HL-60/S4 (cell line): ENCODE results near the gene RSPH6A.

Experiments
- in situ Hi-C: fragments of 300-500 bp; cut with MboI; formaldehyde crosslinking; loops from 2 replicates; pipeline ENCODE4 v1.14.3; 2022; ENCODE audit warnings: low sequenced_read_pairs

RSPH6A gene

DNA sequence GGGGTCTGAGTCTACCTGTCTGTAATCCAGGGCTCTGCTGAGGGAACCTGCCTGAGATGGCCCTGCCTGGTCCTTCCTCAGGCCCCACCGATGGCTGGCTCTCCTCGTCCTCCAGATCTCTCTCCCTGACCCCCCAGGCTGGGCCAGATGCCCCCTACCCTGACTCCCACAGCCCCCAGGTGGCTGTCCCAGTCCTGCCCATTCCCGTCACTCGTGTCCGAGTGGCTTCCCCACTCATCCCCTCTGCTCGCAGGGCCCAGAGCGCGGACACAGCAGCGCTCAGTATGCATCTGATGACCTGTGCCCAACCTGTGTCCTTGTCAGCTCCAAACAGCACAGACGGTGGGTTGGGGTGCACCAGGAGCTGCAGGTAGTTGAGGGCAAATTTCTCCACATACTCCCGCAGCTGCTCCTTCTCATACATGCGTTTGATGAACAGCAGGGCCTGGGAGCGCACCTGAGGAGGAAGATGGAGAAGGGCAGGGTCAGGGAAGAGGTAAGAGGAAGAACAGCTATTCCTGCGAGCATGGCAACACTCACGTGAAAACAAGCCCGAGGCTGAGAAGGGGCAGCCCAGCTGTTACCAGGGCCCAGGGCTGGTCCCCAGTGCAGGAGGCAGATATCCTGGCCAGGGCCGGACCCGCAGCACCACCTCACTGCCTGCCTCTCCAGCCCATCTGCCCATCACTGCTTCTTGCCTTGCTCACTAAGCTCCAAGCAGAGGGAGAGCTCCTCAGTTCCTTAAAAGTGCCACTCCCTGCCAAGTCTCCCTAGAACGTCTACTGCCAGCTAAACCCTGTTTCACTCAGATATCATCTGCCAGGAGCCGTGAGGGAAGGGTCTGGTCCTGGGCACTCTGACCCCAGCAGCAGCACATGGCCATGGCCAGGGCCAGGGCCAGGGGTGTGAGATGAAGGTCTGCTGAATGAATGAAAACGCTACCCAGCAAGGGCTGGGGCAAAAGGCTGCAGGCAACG is 11.1 kb upstream of the RSPH6A start:
- in situ Hi-C loops: no loop called here

DNA sequence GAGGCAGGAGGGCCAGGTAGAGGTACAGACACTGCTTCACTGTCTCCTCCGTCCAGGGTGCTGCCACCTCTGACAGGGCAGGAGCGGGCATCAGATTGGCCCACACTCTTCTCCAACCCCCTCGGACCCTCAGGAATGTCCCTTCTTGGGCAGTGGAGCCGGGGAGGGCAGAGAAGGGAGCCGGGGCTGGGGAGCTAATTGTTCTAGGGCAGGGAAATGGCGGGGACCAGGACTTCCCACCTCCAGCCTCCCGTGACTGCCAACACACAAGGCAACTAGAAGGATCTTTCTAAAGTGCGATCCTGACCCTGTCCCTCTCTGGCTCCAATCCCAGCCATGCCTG is 10.1 kb upstream of the RSPH6A start:
- in situ Hi-C loops: no loop called here

DNA sequence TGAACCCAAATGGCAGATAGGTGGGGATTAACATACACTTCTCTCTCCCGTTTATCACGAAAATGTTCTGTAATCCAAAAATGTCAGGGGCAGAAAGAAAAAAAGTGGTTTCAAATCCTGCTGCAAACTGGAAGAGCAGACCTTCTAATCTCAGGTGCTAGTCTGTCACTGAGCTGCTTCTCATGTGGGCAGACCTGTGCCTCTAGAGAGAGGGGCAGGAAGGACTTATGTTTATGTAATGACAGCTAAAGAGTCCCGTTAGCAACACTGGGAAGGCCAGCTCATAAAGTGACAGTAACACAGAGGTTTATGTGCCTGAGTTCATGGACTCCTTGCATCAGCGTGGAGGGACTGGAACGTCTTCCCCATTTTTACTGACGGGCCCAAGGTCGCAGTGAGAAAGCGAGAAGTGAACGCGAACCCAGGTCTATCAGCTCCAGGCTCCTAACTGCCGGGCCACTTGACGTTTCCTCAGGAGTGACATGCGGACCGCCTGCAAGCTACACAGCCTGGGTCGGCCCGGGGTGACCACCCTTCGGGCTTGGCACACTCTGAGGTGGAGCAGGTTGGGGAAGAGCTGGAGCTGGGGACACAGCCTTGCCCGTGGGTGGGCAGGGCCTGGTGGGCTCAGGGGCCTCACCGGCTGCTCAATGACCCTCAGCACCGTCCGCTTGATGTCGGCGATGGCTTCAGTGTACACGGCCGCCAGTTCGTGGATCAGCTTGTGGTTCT is 9.6 kb upstream of the RSPH6A start:
- in situ Hi-C loops: no loop called here

DNA sequence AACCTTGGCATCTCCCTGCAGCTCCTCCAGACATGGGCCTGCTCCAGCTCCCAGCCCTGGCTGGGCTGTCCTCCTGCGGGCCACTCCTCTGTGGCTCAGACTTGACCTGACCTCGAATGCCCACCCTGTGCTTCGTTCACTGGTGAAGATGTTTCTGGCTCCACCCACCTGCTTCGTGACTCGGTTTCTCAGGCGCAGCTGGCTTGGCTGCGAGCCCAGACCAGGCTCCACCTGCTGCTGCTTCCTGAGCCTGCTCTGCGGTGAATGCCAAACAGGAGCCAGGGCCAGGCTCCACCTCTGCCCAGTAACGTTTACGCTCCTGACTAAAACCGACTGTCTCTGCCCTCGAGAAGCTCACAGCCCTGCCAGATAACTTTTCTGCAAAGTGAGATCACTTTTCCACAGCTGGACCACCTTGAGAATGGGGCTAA is 8.9 kb upstream of the RSPH6A start:
- in situ Hi-C loops: no loop called here

DNA sequence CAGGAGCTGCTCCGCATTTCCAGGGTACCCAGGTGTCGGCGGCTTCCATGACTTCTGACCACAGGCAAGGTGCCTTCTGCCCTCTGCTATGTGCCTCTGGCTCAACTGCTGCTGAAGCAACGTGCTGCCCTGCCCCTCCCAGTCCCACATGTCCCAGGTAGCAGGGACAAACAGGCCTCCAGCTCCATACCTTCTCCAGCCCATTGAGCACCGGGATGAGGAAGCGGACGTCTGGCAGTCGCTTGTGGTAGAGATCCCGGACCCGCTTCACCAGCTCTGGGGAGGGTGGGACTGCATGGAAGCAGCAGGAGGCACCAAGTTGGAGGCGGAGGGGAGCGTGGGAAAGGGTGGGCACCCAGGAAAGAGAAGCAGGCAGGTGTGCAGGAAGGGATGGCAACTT is 8.1 kb upstream of the RSPH6A start:
- in situ Hi-C loops: no loop called here

DNA sequence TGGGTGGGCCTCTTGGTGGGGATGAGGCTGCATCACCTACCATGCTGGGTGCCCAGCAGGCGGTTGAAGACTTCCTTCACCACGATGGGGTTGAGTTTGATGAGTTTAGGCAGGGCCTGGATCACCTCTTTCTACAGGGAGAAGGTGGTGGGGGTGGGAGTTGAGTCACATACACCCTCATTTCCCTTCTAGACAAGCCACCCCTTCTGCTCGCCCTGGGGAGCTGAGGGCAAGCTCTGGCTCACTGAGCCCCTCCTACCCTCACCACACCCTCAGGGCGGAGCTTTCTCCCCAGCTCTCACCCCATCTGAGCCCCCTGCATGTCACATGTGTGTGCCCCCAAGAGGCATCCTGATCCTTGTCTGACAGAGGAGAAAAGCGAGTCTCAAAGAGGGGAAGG is 7.6 kb upstream of the RSPH6A start:
- in situ Hi-C loops: no loop called here

DNA sequence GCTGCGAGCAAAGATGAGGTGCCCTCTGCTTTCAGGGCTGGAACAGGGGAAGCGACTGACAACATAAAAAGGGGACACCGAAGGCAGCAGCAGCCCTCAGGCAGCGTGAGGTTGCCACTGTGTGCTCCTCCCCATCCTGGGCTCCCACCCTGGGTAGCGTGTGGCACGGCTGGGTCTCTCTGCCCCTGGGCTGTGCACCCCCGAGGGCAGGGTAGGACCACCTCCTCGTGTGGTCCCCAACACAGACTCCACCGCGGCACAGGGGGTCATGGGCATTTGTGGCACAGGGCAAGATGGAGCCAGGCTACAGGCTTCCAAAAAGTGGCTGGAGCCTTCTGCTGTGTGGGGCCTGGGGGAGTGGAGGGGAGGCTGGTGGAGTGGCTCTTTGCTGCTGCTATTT is 6.5 kb upstream of the RSPH6A start:
- in situ Hi-C loops: no loop called here

DNA sequence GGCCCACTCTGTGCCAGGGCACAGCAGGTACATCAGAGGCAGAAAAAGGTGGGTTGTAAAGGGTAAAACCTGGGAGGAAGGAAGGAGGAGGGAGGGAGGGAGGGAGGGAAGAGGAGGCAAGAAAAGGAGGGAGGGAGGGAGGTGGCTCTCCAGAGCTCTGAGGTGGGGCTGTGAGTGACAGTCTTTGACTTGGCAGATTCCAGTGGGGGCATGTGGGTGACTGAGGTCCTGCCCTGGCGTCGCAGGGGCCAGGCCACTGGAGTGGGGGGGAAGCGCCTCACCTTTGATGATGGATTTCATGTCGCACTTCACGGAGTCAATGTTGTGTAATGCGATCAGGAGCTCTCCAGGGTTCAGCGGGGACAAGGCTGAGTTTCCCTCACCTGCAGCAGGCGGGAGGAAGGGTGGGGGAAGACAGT is 6.0 kb upstream of the RSPH6A start:
- in situ Hi-C loops: no loop called here

DNA sequence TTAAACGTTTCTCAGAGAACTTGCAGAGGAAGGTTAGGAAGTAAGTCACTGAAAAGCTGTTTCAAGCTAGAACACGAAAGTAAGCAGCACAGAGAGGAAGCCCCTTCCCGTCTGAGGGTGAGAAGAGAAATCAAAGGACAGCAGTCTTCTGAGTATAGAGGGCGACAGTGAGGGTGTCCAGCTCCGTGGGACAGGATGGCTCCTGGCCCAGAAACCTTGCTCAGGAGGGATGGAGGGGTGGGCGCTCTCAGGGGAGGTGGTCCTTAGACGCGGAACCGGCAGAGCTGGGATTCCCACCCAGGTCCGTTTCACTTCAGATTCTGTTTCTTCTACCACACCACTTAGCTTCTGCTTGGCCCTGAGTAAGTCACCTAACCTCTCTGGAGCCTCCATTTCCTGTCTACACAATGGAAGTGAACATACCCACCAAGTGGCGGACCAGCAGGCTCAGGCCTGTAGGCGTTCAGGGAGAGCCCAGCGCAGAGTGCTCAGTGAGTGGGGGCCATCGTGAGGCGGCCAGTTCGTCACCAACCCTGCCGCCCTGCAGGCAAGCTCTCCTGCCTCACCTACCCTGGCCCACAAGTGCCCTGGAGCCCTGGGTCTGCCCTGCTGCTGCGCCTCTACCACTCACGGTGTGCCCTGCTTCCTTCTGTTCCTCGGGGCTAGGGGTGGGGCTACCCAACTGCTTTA is 5.5 kb upstream of the RSPH6A start:
- in situ Hi-C loops: no loop called here

DNA sequence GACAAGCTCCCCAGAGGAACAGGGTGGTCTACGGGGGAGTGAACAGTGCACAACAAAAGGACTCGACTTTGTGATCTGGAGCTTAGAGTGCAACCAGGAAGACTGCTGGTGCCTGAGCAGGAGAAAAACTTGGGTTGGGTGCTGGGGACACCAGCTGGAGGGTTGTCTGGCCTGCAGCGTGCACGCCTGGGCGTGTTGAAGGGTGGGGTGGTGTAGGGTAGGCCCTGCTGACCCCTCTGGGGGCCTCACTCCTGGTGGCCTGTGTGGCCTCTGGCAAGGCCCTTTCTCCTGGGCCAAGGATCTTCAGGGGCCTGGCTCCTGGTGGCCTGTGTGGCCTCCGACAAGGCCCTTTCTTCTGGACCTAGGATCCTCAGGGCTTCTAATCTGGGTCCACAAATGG is 4.7 kb upstream of the RSPH6A start:
- in situ Hi-C loops: no loop called here

DNA sequence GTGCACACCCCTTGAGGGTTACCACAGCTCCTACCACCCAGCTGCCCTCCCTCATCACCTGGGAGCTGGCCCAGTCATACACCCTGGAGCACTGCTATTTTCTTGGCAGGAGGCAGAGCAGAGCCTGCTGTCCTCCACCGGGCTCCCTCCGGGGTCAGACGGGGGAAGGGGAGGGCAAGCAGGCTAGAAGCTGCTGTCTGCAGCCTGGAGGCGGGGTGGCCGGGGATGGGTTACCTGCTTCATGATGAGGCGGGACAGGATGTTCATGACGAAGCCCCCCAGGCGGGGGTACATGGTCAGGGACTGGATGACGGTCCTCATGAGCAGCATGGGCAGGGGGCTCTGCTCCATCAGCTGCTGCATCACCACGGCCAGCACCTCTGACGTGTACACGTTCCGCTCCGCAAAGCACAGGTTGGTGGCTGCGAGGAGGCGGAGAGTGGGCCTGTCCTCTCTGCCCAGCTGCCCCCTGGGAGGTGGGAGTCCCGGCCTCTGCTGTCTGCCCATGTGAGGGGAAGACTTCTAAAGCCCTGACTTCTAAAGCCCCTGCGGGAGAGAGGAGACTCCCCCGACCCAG is 2.7 kb upstream of the RSPH6A start:
- in situ Hi-C loops: no loop called here

DNA sequence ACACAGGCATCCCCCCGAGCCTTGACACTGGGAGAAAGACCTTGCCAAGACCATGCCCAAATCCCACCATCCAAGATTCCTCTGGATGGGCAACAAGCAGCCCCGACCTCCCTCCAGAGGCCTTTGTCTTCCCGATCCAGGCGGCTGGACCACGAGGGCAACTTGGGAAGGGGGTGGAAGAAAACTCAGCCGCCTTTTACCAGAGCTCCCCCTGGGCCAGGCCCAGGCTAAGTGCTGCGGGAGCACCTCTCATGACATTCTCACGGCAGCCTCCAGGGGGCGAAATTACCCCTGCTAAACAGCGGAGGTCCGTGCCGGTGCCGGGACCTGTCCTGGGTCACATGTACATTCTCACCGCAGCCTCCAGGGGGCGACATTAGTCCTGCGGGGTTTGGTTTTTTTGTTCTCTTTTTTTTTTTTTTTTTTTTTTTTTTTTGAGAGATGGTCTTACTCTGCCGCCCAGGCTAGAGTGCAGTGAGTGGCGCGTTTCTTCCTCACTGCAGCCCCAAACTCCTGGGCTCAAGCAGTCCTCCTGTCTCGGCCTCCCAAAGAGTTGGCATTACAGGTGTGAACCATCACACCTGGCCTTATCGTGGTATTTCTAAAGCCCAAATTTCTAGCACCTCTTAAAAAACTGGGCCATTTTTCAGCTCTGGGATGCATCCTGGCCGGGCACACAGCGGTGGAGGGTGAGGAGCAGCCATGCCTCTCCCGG is 2.1 kb upstream of the RSPH6A start:
- in situ Hi-C loops: no loop called here

DNA sequence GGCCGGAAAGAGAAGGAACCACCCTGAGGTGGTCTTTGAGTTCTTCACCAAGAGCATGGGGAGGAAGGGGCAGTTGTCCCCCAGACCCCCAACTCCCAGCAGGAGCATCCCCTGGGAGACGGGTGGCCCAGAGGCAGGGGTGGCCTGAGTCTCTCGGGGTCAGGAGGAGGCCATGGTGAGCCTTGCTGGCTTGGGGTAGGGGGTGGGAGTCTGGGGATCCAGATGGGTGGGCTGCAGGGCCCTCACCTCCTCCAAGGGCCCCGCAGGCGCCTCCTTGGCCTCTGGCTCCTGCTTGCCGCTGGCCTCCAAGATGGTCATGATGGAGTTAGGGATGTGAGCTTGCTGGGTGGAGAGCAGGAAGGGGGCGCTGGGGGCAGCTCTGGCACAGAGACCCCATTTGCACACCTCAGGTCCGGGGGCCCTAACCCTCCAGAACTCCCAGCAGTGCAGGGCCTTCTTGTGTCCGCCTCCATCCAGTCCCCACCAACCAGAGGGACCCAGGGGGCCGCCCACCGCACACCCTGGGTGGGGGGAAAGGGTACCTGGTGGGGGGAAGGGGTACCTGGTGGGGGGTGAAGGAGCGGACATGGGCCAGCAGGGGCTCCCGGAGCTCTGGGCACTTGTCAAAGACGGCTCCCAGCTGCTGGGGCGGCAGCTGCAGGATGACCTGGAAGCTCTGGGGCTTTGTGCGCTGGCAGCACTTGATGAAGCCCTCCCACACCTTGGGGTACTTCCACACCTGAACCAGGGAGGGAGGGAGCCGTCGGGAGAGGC is 1.3 kb upstream of the RSPH6A start:
- in situ Hi-C loops: no loop called here

DNA sequence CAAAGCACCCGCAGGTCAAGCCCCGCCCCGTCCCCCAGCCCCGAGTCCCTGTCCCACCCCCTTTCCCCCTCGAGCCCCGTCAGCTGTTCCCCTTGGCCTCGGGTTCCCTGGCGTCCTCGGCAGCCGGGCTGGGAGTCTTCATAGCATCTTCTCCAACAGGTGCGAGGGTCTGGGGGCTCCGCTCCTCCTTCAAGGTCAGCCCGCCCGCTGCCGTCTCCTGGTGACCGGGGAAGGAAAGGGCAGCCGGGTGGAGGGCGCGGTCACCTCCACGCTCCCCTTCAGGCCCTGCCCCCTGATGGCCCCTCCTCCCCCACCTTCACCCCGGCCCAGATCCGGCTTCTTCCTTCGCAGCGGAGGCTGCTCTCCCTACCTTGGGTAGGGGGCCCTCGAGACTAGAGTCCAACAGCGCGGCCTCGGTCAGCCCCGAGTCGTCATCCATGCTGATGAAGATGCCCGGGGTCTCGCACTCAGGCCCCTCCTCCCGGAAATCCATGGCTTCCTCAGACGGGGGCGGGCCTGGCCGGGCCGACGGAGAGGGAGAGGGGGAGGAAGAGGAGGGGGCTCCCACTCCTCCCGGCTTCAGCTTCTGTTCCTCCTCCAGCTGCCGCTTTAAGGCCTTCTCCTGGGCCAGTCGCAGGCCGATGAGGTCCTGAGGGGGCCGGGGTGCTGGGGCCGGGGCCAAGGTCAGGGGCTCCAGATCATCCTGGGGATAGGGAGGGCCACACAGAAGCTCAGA is 541 bp upstream of the RSPH6A start:
- in situ Hi-C loops: no loop called here

DNA sequence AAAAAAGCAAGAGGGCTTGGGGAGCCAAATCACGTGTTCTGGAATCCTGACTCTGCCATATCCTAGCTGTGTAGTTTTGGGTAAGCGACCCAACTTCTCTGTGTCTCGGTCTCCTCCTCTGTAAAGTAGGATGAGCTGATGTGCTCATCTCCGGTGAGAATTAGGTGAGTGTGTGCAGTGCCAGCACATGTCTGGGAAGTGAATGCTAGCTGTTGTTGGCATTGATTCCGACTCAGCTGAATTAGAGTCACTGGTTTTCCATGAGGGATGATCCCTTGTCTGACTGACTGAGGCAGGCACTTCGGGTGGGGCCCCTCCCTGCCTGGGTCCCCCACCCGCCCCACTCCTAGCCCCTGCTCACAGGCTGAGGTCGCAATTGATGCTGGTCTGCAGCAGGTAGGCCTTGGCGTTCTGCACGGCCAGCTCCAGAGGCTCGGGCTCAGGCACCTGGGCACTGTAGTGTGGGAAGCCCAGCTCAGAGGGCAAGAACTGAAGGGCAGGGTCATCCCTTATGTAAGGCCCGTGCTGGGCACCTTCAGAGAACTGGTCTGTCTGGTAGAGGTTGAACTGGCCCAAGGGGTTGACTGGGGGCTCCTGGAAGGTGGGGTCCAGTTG is 835 bp downstream of the RSPH6A start:
- in situ Hi-C loops: no loop called here

DNA sequence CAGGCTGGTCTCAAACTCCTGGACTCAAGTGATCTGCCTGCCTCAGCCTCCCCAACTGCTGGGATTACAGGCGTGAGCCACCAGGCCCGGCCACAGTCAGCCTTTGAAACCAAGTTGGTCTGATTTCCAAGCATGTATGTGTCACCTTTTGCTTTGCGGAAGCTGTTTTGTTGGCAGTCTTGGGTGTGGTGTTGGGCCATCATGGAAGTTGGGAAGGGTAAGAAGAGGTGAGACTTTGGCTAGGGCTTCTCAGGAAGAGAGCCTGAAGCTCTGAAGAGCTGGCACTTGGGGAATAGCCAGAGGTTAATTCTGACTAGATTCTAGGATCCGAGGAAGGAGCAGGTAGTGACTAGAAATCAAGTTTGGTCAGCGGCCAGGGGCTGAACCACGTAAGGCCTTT is 2.8 kb downstream of the RSPH6A start:
- in situ Hi-C loops: no loop called here

DNA sequence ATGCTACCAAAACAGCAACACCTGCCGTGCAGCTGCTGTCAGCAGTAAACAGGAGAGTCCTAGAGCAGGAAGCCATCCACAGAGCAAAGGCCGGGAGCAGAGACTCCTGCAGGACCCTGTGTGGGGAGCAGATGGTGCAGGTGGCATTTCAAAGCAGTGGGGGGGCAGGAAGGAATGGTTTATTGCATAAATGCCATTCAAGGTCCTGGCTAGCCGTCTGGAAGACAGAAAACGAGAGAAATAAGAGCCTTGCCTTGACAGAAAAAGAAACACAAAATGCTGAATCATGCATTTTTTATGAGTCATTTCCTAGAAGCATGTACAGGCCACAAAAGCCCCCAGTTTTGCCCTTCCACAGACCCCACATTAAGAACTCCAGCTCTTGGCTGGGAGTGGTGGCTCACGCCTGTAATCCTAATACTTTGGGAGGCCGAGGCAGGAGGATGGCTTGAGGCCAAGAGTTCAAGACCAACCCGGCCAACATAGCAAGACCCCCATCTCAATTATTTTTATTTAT is 5.4 kb downstream of the RSPH6A start:
- in situ Hi-C loops: no loop called here

DNA sequence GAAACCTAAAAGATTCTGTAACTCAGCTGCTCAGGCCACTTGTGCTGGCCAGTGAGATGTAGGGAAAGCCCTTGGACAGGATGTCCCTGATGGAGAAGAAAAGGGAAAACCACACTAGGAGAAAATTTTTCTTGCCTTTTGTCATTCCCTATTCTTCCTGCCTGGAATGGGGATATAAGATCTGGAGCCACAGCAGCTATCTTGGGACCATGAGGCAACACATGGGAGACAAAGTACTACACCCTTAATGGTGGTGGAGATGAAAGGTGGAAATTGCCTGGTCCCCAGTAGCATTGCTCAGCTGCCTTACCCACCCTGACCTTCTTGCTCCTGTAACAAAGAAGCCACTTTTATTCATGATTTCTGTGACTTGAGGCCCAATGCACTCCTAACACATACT is 9.4 kb downstream of the RSPH6A start:
- in situ Hi-C loops: no loop called here

DNA sequence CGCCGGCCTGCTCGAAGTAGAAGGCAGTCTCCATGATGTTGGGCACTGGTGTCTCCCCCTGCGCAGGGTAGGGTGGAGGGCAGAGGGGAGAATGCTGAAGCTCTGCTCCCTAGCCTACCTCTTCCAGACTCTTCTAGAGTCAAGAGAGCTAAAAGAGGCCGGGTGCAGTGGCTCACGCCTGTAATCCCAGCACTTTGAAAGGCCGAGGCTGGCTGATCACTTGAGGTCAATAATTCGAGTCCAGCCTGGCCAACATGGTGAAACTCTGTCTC is 10.2 kb downstream of the RSPH6A start:
- in situ Hi-C loops: no loop called here
